HEK293 (cell line): Measurements from ENCODE around the gene CCDC78.

Experiments used
- CTCF ChIA-PET: fragments of 350-600 bp; formaldehyde crosslinking; extraction: SDS; loops from one replicate; lab custom pipeline; 2021; ENCODE audit warnings: antibody characterized with exemption; lab: Yijun Ruan, JAX
- POLR2A ChIA-PET: fragments of 300-600 bp; formaldehyde crosslinking; extraction: SDS; loops from one replicate; lab custom pipeline; 2020; ENCODE audit warnings: antibody characterized with exemption, inconsistent platforms; lab: Yijun Ruan, JAX
- H3K27ac ChIP-seq: fragments of 200-500 bp; sonication (Bioruptor generic); 2 replicates; pipeline ENCODE4 v1.5.1; 2014; ENCODE audit warnings: low read depth, low read length, control low read depth, inconsistent platforms; ENCODE audit errors: extremely low read depth
- H3K36me3 ChIP-seq, 2 experiments: fragments of 200-500 bp in 1 of 2; sonication (Bioruptor generic) in 1 of 2; 1 replicate in 1 of 2; 2 replicates in 1 of 2; pipeline ENCODE4 v1.5.1; 2014 to 2017; ENCODE audit warnings: inconsistent platforms in 2 of 2, low read length in 2 of 2; ENCODE audit not compliant: control insufficient read depth in 2 of 2, insufficient read depth in 1 of 2
- H3K4me1 ChIP-seq: fragments of 200-500 bp; sonication (Bioruptor generic); 2 replicates; pipeline ENCODE4 v1.5.1; 2014; ENCODE audit warnings: mild to moderate bottlenecking, low read length, inconsistent platforms; ENCODE audit not compliant: control insufficient read depth, insufficient read depth
- H3K4me3 ChIP-seq: 2 replicates; pipeline ENCODE4 v1.5.1; 2011; ENCODE audit warnings: low read depth, mild to moderate bottlenecking, control low read depth, low read length, moderate library complexity
- H3K9me3 ChIP-seq: fragments of 200-500 bp; sonication (Bioruptor generic); 2 replicates; pipeline ENCODE4 v1.5.1; 2014; ENCODE audit warnings: low read depth, low read length, inconsistent platforms; ENCODE audit not compliant: control insufficient read depth, insufficient read depth
- GLIS1 ChIP-seq: fragments of 450-650 bp; formaldehyde crosslinking; IDR thresholded peaks from 2 replicates; pipeline ENCODE4 v1.5.1; 2016; ENCODE audit warnings: missing biosample characterization, missing genetic modification characterization
- KLF10 ChIP-seq: fragments of 450-650 bp; IDR thresholded peaks from 2 replicates; pipeline ENCODE4 v1.5.1; 2018; ENCODE audit warnings: missing biosample characterization, mild to moderate bottlenecking, missing genetic modification characterization
- MYNN ChIP-seq: fragments of 450-650 bp; formaldehyde crosslinking; IDR thresholded peaks from 2 replicates; pipeline ENCODE4 v1.5.1; 2016; ENCODE audit warnings: missing biosample characterization, missing genetic modification characterization, borderline replicate concordance
- RBAK ChIP-seq: fragments of 450-650 bp; formaldehyde crosslinking; IDR thresholded peaks from 2 replicates; pipeline ENCODE4 v1.5.1; 2016; ENCODE audit warnings: missing biosample characterization, missing genetic modification characterization
- ZBTB20 ChIP-seq: fragments of 450-650 bp; formaldehyde crosslinking; IDR thresholded peaks from 2 replicates; pipeline ENCODE4 v1.5.1; 2016; ENCODE audit warnings: missing biosample characterization, missing genetic modification characterization
- ZNF121 ChIP-seq: fragments of 450-650 bp; formaldehyde crosslinking; IDR thresholded peaks from 2 replicates; pipeline ENCODE4 v1.5.1; 2016; ENCODE audit warnings: missing biosample characterization, missing genetic modification characterization
- ZNF16 ChIP-seq: fragments of 450-650 bp; formaldehyde crosslinking; IDR thresholded peaks from 2 replicates; pipeline ENCODE4 v1.5.1; 2016; ENCODE audit warnings: low read depth, missing biosample characterization, missing genetic modification characterization
- ZNF19 ChIP-seq: fragments of 450-650 bp; formaldehyde crosslinking; IDR thresholded peaks from 2 replicates; pipeline ENCODE4; 2016; ENCODE audit warnings: missing biosample characterization, missing genetic modification characterization, low read depth
- ZNF211 ChIP-seq: fragments of 450-650 bp; formaldehyde crosslinking; IDR thresholded peaks from 2 replicates; pipeline ENCODE4 v1.5.1; 2016; ENCODE audit warnings: low read depth, missing biosample characterization, missing genetic modification characterization
- ZNF223 ChIP-seq: fragments of 450-650 bp; formaldehyde crosslinking; IDR thresholded peaks from 2 replicates; pipeline ENCODE4 v1.5.1; 2016; ENCODE audit warnings: missing biosample characterization, missing genetic modification characterization
- ZNF362 ChIP-seq: fragments of 450-650 bp; formaldehyde crosslinking; IDR thresholded peaks from 2 replicates; pipeline ENCODE4 v1.5.1; 2016; ENCODE audit warnings: missing biosample characterization, missing genetic modification characterization
- ZNF366 ChIP-seq: fragments of 450-650 bp; formaldehyde crosslinking; conservative IDR thresholded peaks from 2 replicates; pipeline ENCODE4 v1.5.1; 2016; ENCODE audit warnings: missing biosample characterization, missing genetic modification characterization
- ZNF394 ChIP-seq: fragments of 450-650 bp; formaldehyde crosslinking; IDR thresholded peaks from 2 replicates; pipeline ENCODE4 v1.5.1; 2016; ENCODE audit warnings: missing biosample characterization, missing genetic modification characterization, mild to moderate bottlenecking, moderate library complexity, borderline replicate concordance
- ZNF529 ChIP-seq: fragments of 450-650 bp; formaldehyde crosslinking; IDR thresholded peaks from 2 replicates; pipeline ENCODE4 v1.5.1; 2017; ENCODE audit warnings: missing genetic modification characterization, missing biosample characterization; ENCODE audit not compliant: insufficient replicate concordance
- ZNF621 ChIP-seq: fragments of 450-650 bp; formaldehyde crosslinking; IDR thresholded peaks from 2 replicates; pipeline ENCODE4 v1.5.1; 2017; ENCODE audit warnings: missing biosample characterization, missing genetic modification characterization
- ZNF623 ChIP-seq: fragments of 450-650 bp; formaldehyde crosslinking; IDR thresholded peaks from 2 replicates; pipeline ENCODE4 v1.5.1; 2016; ENCODE audit warnings: missing biosample characterization, missing genetic modification characterization
- ZNF664 ChIP-seq: fragments of 450-650 bp; formaldehyde crosslinking; IDR thresholded peaks from 2 replicates; pipeline ENCODE4 v1.5.1; 2016; ENCODE audit warnings: missing biosample characterization, missing genetic modification characterization
- ZNF747 ChIP-seq: fragments of 450-650 bp; formaldehyde crosslinking; IDR thresholded peaks from 2 replicates; pipeline ENCODE4 v1.5.1; 2016; ENCODE audit warnings: missing biosample characterization, missing genetic modification characterization
- ZNF76 ChIP-seq: fragments of 450-650 bp; formaldehyde crosslinking; IDR thresholded peaks from 2 replicates; pipeline ENCODE4; 2016; ENCODE audit warnings: low read depth, missing biosample characterization, missing genetic modification characterization, borderline replicate concordance
- ZNF777 ChIP-seq: fragments of 450-650 bp; formaldehyde crosslinking; IDR thresholded peaks from 2 replicates; pipeline ENCODE4 v1.5.1; 2017; ENCODE audit warnings: missing biosample characterization, missing genetic modification characterization, borderline replicate concordance
- ZNF785 ChIP-seq: fragments of 450-650 bp; formaldehyde crosslinking; IDR thresholded peaks from 2 replicates; pipeline ENCODE4 v1.5.1; 2016; ENCODE audit warnings: missing biosample characterization, missing genetic modification characterization
- ZSCAN23 ChIP-seq: fragments of 450-650 bp; formaldehyde crosslinking; IDR thresholded peaks from 2 replicates; pipeline ENCODE4 v1.5.1; 2016; ENCODE audit warnings: missing biosample characterization, missing genetic modification characterization
- TF ChIP-seq, protein P1 (sequence below): fragments of 450-650 bp; formaldehyde crosslinking; IDR thresholded peaks from 2 replicates; pipeline ENCODE4 v1.5.1; 2016; ENCODE audit warnings: missing biosample characterization, missing genetic modification characterization
- TF ChIP-seq, protein P2 (sequence below): fragments of 450-650 bp; formaldehyde crosslinking; IDR thresholded peaks from 2 replicates; pipeline ENCODE4 v1.5.1; 2016; ENCODE audit warnings: missing biosample characterization, missing genetic modification characterization, borderline replicate concordance
- TF ChIP-seq, protein P3 (sequence below): fragments of 450-650 bp; formaldehyde crosslinking; optimal IDR thresholded peaks from 2 replicates; pipeline ENCODE3; 2016; ENCODE audit warnings: missing biosample characterization, mild to moderate bottlenecking, missing genetic modification characterization
- TF ChIP-seq, protein P4 (sequence below): fragments of 450-650 bp; formaldehyde crosslinking; IDR thresholded peaks from 2 replicates; pipeline ENCODE4 v1.5.1; 2017; ENCODE audit warnings: missing biosample characterization, missing genetic modification characterization
- TF ChIP-seq, protein P5 (sequence below): fragments of 450-650 bp; IDR thresholded peaks from 2 replicates; pipeline ENCODE4 v1.5.1; 2018; ENCODE audit warnings: missing biosample characterization, missing genetic modification characterization
- TF ChIP-seq, protein P6 (sequence below): fragments of 450-650 bp; formaldehyde crosslinking; IDR thresholded peaks from 2 replicates; pipeline ENCODE4 v1.5.1; 2016; ENCODE audit warnings: missing biosample characterization, missing genetic modification characterization

Gene CCDC78

GRCh38 chr16:709566-710499 is 16.4 kb downstream of the CCDC78 start:
- CTCF ChIA-PET, result interaction anchor here (0.7 to 5.7 kb wide), 8 partner anchors 8 to 393 kb away, joined by 3 to 119 read pairs (median 5); partner anchors contain the start of genes ANTKMT, CHTF18 and RPUSD1
- no peak overlapping the region for H3K4me3 ChIP-seq
- peaks cover 8% of the 10 kb centered on the region for H3K4me1 ChIP-seq
- H3K36me3 ChIP-seq, result no peaks in the 10 kb centered on the region
- no peak overlapping the region for H3K27ac ChIP-seq
- H3K9me3 ChIP-seq, result no peaks in the 10 kb centered on the region
- POLR2A ChIA-PET, result interaction anchor here (0.6 to 1.8 kb wide), 9 partner anchors 11 to 416 kb away, joined by 3 to 12 read pairs (median 5); partner anchors contain the start of genes ANTKMT, CHTF18, GNG13 and RPUSD1
- TF ChIP-seq RBAK (tag by site-specific recombination), result no peak
- TF ChIP-seq, protein P1, sequence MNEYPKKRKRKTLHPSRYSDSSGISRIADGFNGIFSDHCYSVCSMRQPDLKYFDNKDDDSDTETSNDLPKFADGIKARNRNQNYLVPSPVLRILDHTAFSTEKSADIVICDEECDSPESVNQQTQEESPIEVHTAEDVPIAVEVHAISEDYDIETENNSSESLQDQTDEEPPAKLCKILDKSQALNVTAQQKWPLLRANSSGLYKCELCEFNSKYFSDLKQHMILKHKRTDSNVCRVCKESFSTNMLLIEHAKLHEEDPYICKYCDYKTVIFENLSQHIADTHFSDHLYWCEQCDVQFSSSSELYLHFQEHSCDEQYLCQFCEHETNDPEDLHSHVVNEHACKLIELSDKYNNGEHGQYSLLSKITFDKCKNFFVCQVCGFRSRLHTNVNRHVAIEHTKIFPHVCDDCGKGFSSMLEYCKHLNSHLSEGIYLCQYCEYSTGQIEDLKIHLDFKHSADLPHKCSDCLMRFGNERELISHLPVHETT, result no peak
- peak; percentile 58; the same call in 1 of the 2 replicates for TF ChIP-seq ZNF223 (tag by site-specific recombination)
- TF ChIP-seq, protein P2, sequence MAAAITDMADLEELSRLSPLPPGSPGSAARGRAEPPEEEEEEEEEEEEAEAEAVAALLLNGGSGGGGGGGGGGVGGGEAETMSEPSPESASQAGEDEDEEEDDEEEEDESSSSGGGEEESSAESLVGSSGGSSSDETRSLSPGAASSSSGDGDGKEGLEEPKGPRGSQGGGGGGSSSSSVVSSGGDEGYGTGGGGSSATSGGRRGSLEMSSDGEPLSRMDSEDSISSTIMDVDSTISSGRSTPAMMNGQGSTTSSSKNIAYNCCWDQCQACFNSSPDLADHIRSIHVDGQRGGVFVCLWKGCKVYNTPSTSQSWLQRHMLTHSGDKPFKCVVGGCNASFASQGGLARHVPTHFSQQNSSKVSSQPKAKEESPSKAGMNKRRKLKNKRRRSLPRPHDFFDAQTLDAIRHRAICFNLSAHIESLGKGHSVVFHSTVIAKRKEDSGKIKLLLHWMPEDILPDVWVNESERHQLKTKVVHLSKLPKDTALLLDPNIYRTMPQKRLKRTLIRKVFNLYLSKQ (tag by site-specific recombination), result no peak
- no peak for TF ChIP-seq KLF10 (tag by site-specific recombination)
- TF ChIP-seq, protein P3, sequence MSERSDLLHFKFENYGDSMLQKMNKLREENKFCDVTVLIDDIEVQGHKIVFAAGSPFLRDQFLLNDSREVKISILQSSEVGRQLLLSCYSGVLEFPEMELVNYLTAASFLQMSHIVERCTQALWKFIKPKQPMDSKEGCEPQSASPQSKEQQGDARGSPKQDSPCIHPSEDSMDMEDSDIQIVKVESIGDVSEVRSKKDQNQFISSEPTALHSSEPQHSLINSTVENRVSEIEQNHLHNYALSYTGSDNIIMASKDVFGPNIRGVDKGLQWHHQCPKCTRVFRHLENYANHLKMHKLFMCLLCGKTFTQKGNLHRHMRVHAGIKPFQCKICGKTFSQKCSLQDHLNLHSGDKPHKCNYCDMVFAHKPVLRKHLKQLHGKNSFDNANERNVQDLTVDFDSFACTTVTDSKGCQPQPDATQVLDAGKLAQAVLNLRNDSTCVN (tag by site-specific recombination), result no peak
- peak; percentile 46; the same call in 1 of the 2 replicates for TF ChIP-seq GLIS1 (tag by site-specific recombination)
- TF ChIP-seq, protein P4, sequence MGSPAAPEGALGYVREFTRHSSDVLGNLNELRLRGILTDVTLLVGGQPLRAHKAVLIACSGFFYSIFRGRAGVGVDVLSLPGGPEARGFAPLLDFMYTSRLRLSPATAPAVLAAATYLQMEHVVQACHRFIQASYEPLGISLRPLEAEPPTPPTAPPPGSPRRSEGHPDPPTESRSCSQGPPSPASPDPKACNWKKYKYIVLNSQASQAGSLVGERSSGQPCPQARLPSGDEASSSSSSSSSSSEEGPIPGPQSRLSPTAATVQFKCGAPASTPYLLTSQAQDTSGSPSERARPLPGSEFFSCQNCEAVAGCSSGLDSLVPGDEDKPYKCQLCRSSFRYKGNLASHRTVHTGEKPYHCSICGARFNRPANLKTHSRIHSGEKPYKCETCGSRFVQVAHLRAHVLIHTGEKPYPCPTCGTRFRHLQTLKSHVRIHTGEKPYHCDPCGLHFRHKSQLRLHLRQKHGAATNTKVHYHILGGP (tag by site-specific recombination), result no peak
- no peak for TF ChIP-seq ZNF777 (tag by site-specific recombination)
- TF ChIP-seq, protein P5, sequence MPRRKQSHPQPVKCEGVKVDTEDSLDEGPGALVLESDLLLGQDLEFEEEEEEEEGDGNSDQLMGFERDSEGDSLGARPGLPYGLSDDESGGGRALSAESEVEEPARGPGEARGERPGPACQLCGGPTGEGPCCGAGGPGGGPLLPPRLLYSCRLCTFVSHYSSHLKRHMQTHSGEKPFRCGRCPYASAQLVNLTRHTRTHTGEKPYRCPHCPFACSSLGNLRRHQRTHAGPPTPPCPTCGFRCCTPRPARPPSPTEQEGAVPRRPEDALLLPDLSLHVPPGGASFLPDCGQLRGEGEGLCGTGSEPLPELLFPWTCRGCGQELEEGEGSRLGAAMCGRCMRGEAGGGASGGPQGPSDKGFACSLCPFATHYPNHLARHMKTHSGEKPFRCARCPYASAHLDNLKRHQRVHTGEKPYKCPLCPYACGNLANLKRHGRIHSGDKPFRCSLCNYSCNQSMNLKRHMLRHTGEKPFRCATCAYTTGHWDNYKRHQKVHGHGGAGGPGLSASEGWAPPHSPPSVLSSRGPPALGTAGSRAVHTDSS, result no peak
- no peak for TF ChIP-seq ZNF76
- TF ChIP-seq ZNF211 (tag by site-specific recombination), result no peak
- TF ChIP-seq ZNF529, result no peak
- TF ChIP-seq ZNF664 (tag by site-specific recombination), result no peak
- TF ChIP-seq ZNF19 (tag by site-specific recombination), result no peak
- no peak for TF ChIP-seq ZNF362 (tag by site-specific recombination)
- TF ChIP-seq ZNF623 (tag by site-specific recombination), result no peak
- TF ChIP-seq ZNF16 (tag by site-specific recombination), result no peak
- no peak for TF ChIP-seq ZNF785 (tag by site-specific recombination)
- TF ChIP-seq MYNN (tag by site-specific recombination), result peak; percentile 99
- no peak for TF ChIP-seq ZNF366 (tag by site-specific recombination)
- TF ChIP-seq, protein P6, sequence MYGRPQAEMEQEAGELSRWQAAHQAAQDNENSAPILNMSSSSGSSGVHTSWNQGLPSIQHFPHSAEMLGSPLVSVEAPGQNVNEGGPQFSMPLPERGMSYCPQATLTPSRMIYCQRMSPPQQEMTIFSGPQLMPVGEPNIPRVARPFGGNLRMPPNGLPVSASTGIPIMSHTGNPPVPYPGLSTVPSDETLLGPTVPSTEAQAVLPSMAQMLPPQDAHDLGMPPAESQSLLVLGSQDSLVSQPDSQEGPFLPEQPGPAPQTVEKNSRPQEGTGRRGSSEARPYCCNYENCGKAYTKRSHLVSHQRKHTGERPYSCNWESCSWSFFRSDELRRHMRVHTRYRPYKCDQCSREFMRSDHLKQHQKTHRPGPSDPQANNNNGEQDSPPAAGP (tag by site-specific recombination), result no peak
- no peak for TF ChIP-seq ZNF747 (tag by site-specific recombination)
- no peak for TF ChIP-seq ZNF121 (tag by site-specific recombination)
- TF ChIP-seq ZBTB20 (tag by site-specific recombination), result 0 out of 2 replicates have a peak, but pooled peaks have one; percentile 22
- no peak for TF ChIP-seq ZNF621 (tag by site-specific recombination)
- no peak for TF ChIP-seq ZNF394 (tag by site-specific recombination)
- no peak for TF ChIP-seq ZSCAN23 (tag by site-specific recombination)
